Measurements from ENCODE around the gene CDA. TPM values are rescaled to one million over a fixed set of nuclear protein-coding genes. Genes with fewer than 3 reads are reported as not detected.

The CDA gene
- total and polyA plus RNA-seq, 10 of the 15 experiments (the other 5 are each of a cell fraction or from before 2014, with no cell fraction given): not detected

GRCh38 chr1:20625176-20626097 is 36.5 kb downstream of the CDA start (continued):
- TF ChIP-seq CUX1 (IDR thresholded peaks at IDR 0.05; ENCODE audit: insufficient replicate concordance, low read depth, low read length) (no peak), GABPA (IDR thresholded peaks at IDR 0.05; ENCODE audit: low read depth) (no peak), ZSCAN29 (IDR thresholded peaks at IDR 0.05) (no peak), IKZF1 (conservative IDR thresholded peaks at IDR 0.05) (no peak), EGR1 (IDR thresholded peaks at IDR 0.05; ENCODE audit: borderline replicate concordance in 1 of 2, low read depth in 2 of 2, low read length in 2 of 2) (no peak), RUNX3 (IDR thresholded peaks at IDR 0.05; ENCODE audit: low read length) (no peak), ZNF274 (IDR thresholded peaks at IDR 0.05; ENCODE audit: insufficient read depth, insufficient read length) (no peak)
- TF ChIP-seq, protein P1, sequence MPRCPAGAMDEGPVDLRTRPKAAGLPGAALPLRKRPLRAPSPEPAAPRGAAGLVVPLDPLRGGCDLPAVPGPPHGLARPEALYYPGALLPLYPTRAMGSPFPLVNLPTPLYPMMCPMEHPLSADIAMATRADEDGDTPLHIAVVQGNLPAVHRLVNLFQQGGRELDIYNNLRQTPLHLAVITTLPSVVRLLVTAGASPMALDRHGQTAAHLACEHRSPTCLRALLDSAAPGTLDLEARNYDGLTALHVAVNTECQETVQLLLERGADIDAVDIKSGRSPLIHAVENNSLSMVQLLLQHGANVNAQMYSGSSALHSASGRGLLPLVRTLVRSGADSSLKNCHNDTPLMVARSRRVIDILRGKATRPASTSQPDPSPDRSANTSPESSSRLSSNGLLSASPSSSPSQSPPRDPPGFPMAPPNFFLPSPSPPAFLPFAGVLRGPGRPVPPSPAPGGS (IDR thresholded peaks at IDR 0.05; ENCODE audit: borderline replicate concordance, insufficient read depth, low read depth, low read length, poor library complexity, severe bottlenecking): no peak
- TF ChIP-seq, protein P2, sequence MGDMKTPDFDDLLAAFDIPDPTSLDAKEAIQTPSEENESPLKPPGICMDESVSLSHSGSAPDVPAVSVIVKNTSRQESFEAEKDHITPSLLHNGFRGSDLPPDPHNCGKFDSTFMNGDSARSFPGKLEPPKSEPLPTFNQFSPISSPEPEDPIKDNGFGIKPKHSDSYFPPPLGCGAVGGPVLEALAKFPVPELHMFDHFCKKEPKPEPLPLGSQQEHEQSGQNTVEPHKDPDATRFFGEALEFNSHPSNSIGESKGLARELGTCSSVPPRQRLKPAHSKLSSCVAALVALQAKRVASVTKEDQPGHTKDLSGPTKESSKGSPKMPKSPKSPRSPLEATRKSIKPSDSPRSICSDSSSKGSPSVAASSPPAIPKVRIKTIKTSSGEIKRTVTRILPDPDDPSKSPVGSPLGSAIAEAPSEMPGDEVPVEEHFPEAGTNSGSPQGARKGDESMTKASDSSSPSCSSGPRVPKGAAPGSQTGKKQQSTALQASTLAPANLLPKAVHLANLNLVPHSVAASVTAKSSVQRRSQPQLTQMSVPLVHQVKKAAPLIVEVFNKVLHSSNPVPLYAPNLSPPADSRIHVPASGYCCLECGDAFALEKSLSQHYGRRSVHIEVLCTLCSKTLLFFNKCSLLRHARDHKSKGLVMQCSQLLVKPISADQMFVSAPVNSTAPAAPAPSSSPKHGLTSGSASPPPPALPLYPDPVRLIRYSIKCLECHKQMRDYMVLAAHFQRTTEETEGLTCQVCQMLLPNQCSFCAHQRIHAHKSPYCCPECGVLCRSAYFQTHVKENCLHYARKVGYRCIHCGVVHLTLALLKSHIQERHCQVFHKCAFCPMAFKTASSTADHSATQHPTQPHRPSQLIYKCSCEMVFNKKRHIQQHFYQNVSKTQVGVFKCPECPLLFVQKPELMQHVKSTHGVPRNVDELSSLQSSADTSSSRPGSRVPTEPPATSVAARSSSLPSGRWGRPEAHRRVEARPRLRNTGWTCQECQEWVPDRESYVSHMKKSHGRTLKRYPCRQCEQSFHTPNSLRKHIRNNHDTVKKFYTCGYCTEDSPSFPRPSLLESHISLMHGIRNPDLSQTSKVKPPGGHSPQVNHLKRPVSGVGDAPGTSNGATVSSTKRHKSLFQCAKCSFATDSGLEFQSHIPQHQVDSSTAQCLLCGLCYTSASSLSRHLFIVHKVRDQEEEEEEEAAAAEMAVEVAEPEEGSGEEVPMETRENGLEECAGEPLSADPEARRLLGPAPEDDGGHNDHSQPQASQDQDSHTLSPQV (IDR thresholded peaks at IDR 0.05): no peak
